Aorta (tissue), 5 donors: ENCODE measurements around the gene TBC1D2. TPM values are rescaled to one million over a fixed set of nuclear protein-coding genes. Genes with fewer than 3 reads are reported as not detected.
"Not testable (repeated sequence)": the region's sequence is repeated elsewhere in the genome, so short reads cannot be mapped to it uniquely, and the experiment has no call there.

Experiments
- ATAC-seq: fragments of 200-7000 bp; cut with Tn5 transposase; one replicate; pipeline ENCODE4 v1.9.1; 2022; ENCODE audit warnings: moderate library complexity; ENCODE audit not compliant: low FRiP score
- DNase-seq, 2 donors: peaks; one replicate each; pipeline ENCODE4 v3.0.0-alpha.2; 2020
- H3K27ac ChIP-seq, 2 donors: one replicate each; pipeline ENCODE4 v1.5.1; 2013; ENCODE audit warnings: low read length in 2 of 2, mild to moderate bottlenecking in 2 of 2, moderate library complexity in 2 of 2, control low read depth in 1 of 2, inconsistent platforms in 1 of 2, low read depth in 1 of 2
- H3K27me3 ChIP-seq, 2 donors: one replicate each; pipeline ENCODE4 v1.6.1; 2013; ENCODE audit warnings: control low read depth in 1 of 2, low read length in 1 of 2, mild to moderate bottlenecking in 1 of 2, moderate library complexity in 1 of 2; ENCODE audit not compliant: insufficient read depth in 2 of 2, control insufficient read depth in 1 of 2
- H3K36me3 ChIP-seq, 2 donors: one replicate each; pipeline ENCODE4 v1.6.1; 2013; ENCODE audit warnings: control low read depth in 1 of 2, low read length in 1 of 2, mild to moderate bottlenecking in 1 of 2; ENCODE audit not compliant: insufficient read depth in 2 of 2, control insufficient read depth in 1 of 2
- H3K4me1 ChIP-seq, 2 donors: one replicate each; pipeline ENCODE4 v1.6.1; 2013; ENCODE audit warnings: low read length in 2 of 2, control low read depth in 1 of 2, mild to moderate bottlenecking in 1 of 2, moderate library complexity in 1 of 2; ENCODE audit not compliant: insufficient read depth in 2 of 2, control insufficient read depth in 1 of 2
- H3K4me3 ChIP-seq, 2 donors: one replicate each; pipeline ENCODE4 v1.5.1; 2013; ENCODE audit warnings: low read length in 2 of 2, control low read depth in 1 of 2, mild to moderate bottlenecking in 1 of 2
- H3K9me3 ChIP-seq: one replicate; pipeline ENCODE4 v1.6.1; 2013; ENCODE audit warnings: mild to moderate bottlenecking, low read length; ENCODE audit not compliant: control insufficient read depth
- WGBS, 2 donors: extraction: QIAGEN DNeasy Blood & Tissue Kit; methylation state at CpG; one replicate each; pipeline ENCODE4 v1.1.7; 2013; 5-methylcytosine and 5-hydroxymethylcytosine counted together
- intact Hi-C, 2 donors: fragments of 100-400 bp; cut with DNase I; formaldehyde crosslinking; loops; one replicate each; pipeline versions ENCODE4 v1.14.2 to v1.15.0; 2022
- polyA plus RNA-seq, 2 donors: library from polyadenylated mRNA; stranded (reverse); fragments of 200-250 nt; gene quantifications; one replicate each; pipeline ENCODE4 v1.2.3, GENCODE V29; 2013
- total RNA-seq, 2 donors: library from RNA; stranded (reverse); fragmentation: NEBNext Ultra II Directional; extraction: Animal tissue kit (Norgen Biotek cat#: 25700); gene quantifications; one replicate each; pipeline ENCODE4 v1.2.1, GENCODE V29; 2021
- donor health status: healthy with polysubstance abuse.
- donor health status: Bipolar disorder and iron deficiency.
- donor health status: DM: no; HTN: no; CAD: no.
- donor health status: DM: no; HTN: no; CAD: no.
- donor health status: DM: yes; HTN: yes; CAD: no.

The TBC1D2 gene
- total and polyA plus RNA-seq, 4 donors: 6.0 to 12.4 (median 8.4) TPM

DNA sequence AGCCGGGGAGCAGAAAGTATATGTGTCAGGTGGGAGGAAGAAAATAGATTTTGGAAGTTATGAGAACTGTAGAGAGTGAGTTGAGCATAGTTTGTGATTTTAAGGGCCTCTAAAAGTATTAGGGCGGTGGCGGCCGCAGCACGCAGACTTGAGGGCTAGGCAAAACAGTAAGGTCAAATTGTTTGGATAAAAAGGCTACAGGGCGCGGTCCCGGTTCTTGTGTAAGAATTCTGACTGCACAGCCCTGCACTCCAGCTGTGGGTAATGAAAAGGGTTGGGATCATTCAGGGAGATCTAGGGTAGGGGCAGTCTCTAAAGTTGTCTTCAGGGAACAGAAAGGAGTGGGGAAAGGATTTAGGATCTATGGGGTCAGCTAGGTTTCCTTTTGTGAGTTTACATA lies 12.1 kb upstream of the TBC1D2 start:
- H3K4me1 ChIP-seq, H3K4me3 ChIP-seq, DNase-seq, ATAC-seq, H3K36me3 ChIP-seq, H3K27ac ChIP-seq, H3K27me3 ChIP-seq, intact Hi-C loops, H3K9me3 ChIP-seq: not testable (repeated sequence)
- 92 to 94% methylated on average over 8 of the region's 8 CpGs for WGBS, 2 donors

DNA sequence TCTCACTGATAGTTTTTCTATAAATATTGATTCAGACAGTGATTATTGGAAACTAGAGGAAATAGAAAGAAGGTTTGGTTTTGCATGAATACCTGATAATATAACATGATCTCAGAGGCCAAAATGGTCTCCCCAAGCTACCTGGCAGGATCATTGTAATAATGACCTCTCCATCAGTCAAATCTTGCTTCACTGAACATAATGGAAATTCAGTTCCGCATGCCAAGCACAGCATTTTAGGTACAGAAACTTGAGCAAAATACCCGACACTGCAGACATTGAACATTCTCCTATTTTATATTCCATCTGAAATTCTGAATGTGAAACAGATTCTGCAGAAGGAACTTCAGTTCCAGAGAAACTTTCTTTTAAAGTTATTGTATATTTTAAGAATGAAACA lies 9.1 kb upstream of the TBC1D2 start:
- H3K27ac ChIP-seq: no peak overlapping the region
- DNase-seq: no peak
- H3K27me3 ChIP-seq: no peaks in the 10 kb centered on the region
- 44% methylated on average over 2 of the region's 2 CpGs for WGBS, 2 donors
- intact Hi-C loops: loop anchor here in 1 of 2 donors (5.0 kb wide), 1 partner anchor 57 kb away; no protein-coding TSS in a partner anchor
- H3K36me3 ChIP-seq: no peaks in the 10 kb centered on the region
- H3K4me3 ChIP-seq: no peak overlapping the region
- H3K9me3 ChIP-seq: no peaks in the 10 kb centered on the region
- ATAC-seq: no peak
- H3K4me1 ChIP-seq: no peaks in the 10 kb centered on the region

GRCh38 chr9:98263482-98264357 lies 8.3 kb upstream of the TBC1D2 start:
- WGBS, 2 donors: 21% methylated on average over 8 of the region's 8 CpGs
- intact Hi-C loops: loop anchor here (2.0 to 5.0 kb wide), 4 partner anchors 56 to 341 kb away; partner anchors contain the start of gene TRMO (in 1 of the 2)

GRCh38 chr9:98263080-98263479 lies 7.6 kb upstream of the TBC1D2 start:
- Histone ChIP-seq H3K9me3 (no peaks in the 10 kb centered on the region), H3K4me1 (no peaks in the 10 kb centered on the region), H3K4me3 (no peak overlapping the region), H3K36me3 (no peaks in the 10 kb centered on the region), H3K27me3 (no peaks in the 10 kb centered on the region), H3K27ac (no peak overlapping the region)
- DNase-seq (no peak), ATAC-seq (no peak)
- WGBS, 2 donors: 75% methylated on average over 1 of the region's 1 CpG
- intact Hi-C loops: loop anchor here (2.0 to 5.0 kb wide), 4 partner anchors 56 to 340 kb away; partner anchors contain the start of gene TRMO (in 1 of the 2)

More at GRCh38 chr9:98263482-98264357, 8.3 kb upstream of the TBC1D2 start:
- Histone ChIP-seq H3K4me1 (no peaks in the 10 kb centered on the region), H3K27ac (no peak overlapping the region), H3K4me3 (no peak overlapping the region), H3K36me3 (no peaks in the 10 kb centered on the region), H3K9me3 (no peaks in the 10 kb centered on the region), H3K27me3 (no peaks in the 10 kb centered on the region)
- DNase-seq: peak; percentile 86 to 91
- ATAC-seq: peak; percentile 80

- ATAC-seq (no peak), DNase-seq (no peak)
- Histone ChIP-seq H3K9me3 (no peaks in the 10 kb centered on the region), H3K4me3 (no peak overlapping the region), H3K4me1 (no peaks in the 10 kb centered on the region), H3K27me3 (no peaks in the 10 kb centered on the region), H3K27ac (no peak overlapping the region), H3K36me3 (no peaks in the 10 kb centered on the region)
- WGBS, 2 donors: 76 to 85% methylated on average over 3 of the region's 3 CpGs
- intact Hi-C loops: loop anchor here (2.0 to 5.0 kb wide), 4 partner anchors 55 to 339 kb away; partner anchors contain the start of gene TRMO (in 1 of the 2)
Measured at GRCh38 chr9:98262056-98262455, 6.6 kb upstream of the TBC1D2 start.

- ATAC-seq: no peak
- Histone ChIP-seq H3K4me3 (no peak overlapping the region), H3K9me3 (no peaks in the 10 kb centered on the region), H3K27me3 (no peaks in the 10 kb centered on the region), H3K27ac (no peak overlapping the region), H3K4me1 (no peaks in the 10 kb centered on the region), H3K36me3 (no peaks in the 10 kb centered on the region)
- WGBS, 2 donors: 69 to 74% methylated on average over 5 of the region's 5 CpGs
- intact Hi-C loops: loop anchor here in 1 of 2 donors (5.0 kb wide), 1 partner anchor 53 kb away; no protein-coding TSS in a partner anchor
- no peak for DNase-seq
Measured at GRCh38 chr9:98260635-98261034, 5.2 kb upstream of the TBC1D2 start.

DNA sequence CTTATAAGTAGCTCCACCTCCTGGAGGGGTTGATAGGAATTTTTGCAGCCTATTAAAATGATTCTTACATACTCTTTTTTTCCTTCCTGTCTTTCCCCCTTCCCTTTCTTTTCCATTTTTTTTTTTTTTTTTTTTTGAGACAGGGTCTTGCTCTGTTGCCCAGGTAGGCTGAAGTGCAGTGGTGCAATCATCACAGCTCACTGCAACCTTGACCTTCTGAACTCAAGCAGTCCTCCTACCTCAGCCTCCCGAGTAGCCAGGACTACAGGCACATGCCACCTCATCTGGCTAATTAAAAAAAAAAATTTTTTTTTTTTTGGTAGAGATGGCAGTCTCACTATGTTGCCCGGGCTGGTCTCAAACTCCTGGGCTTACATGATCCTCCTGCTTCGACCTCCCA lies 4.3 kb upstream of the TBC1D2 start:
- WGBS, 2 donors: 76 to 88% methylated on average over 3 of the region's 3 CpGs

DNA sequence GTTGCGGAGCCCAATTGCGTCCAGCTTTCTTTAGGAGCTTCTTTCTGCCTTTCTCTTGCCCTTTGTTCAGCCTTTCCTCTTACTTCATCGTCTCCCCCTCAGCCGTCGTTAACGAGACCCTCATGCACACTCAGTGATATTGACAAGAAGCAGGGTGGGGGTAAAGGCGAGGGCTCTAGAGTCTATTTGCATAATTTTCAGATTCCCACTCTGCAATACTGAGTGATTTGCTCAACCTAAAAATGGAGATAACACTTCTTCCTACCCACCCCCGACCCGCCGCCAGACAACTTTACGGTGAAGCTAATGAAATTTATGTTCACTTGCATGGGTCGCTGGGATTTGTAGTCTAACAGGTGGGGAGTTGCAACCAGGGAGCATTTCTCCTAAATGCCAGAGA lies 1.3 kb upstream of the TBC1D2 start:
- no peak for ATAC-seq
- WGBS, 2 donors: 22 to 23% methylated on average over 12 of the region's 12 CpGs
- H3K27me3 ChIP-seq: no peaks in the 10 kb centered on the region

More for the DNA sequence above, 4.3 kb upstream of the TBC1D2 start:
- Histone ChIP-seq H3K27me3 (no peaks in the 10 kb centered on the region), H3K9me3 (no peaks in the 10 kb centered on the region), H3K27ac (no peak overlapping the region), H3K4me1 (no peaks in the 10 kb centered on the region), H3K4me3 (no peak overlapping the region), H3K36me3 (no peaks in the 10 kb centered on the region)
- ATAC-seq: no peak
- intact Hi-C loops: loop anchor here (5.0 to 10.0 kb wide), 5 partner anchors 52 to 1565 kb away; partner anchors contain the start of genes ANP32B (in 1 of the 2) and NR4A3 (in 1 of the 2)
- no peak for DNase-seq

More for the DNA sequence above, 1.3 kb upstream of the TBC1D2 start:
- Histone ChIP-seq H3K4me1 (no peaks in the 10 kb centered on the region), H3K36me3 (no peaks in the 10 kb centered on the region), H3K9me3 (no peaks in the 10 kb centered on the region), H3K4me3 (peak overlapping the region; percentile 71 to 77), H3K27ac (peak overlapping the region in 1 of 2 donors; percentile 13)
- intact Hi-C loops: loop anchor here (1.0 to 10.0 kb wide), 5 partner anchors 179 to 1568 kb away; partner anchors contain the start of genes ANP32B (in 1 of the 2), NR4A3 (in 1 of the 2) and TRMO (in 1 of the 2)
- no peak for DNase-seq
